ENCODE data around the gene LPAR2.

LPAR2 gene

DNA sequence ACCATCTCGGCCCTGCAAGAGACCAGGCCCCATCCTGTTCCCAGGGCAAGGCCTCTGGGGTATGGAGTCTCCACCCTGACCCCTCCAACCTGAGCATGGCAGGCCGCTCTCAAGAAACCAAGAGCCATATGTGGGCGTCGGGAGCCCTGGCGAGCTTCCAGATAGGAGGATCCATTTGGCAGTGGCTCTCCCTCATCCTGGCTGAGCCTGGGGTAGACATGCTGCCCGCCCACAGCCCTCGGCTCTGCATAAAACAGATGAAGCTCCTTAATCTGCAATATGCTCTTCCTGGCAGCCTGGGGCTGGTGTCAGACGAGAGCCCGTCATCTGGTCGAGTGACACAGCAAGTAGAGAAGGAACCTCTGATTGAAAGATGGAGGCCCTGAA lies 29.4 kb upstream of the LPAR2 start:
- TF ChIP-seq, protein P1, sequence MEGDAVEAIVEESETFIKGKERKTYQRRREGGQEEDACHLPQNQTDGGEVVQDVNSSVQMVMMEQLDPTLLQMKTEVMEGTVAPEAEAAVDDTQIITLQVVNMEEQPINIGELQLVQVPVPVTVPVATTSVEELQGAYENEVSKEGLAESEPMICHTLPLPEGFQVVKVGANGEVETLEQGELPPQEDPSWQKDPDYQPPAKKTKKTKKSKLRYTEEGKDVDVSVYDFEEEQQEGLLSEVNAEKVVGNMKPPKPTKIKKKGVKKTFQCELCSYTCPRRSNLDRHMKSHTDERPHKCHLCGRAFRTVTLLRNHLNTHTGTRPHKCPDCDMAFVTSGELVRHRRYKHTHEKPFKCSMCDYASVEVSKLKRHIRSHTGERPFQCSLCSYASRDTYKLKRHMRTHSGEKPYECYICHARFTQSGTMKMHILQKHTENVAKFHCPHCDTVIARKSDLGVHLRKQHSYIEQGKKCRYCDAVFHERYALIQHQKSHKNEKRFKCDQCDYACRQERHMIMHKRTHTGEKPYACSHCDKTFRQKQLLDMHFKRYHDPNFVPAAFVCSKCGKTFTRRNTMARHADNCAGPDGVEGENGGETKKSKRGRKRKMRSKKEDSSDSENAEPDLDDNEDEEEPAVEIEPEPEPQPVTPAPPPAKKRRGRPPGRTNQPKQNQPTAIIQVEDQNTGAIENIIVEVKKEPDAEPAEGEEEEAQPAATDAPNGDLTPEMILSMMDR (conservative IDR thresholded peaks at IDR 0.05; ENCODE audit: low read depth, low read length): no peak
- no peak for DNase-seq (ENCODE audit: low read depth)
- no peak overlapping the region for H3K4me3 ChIP-seq (ENCODE audit: low read depth, low read length)

DNA sequence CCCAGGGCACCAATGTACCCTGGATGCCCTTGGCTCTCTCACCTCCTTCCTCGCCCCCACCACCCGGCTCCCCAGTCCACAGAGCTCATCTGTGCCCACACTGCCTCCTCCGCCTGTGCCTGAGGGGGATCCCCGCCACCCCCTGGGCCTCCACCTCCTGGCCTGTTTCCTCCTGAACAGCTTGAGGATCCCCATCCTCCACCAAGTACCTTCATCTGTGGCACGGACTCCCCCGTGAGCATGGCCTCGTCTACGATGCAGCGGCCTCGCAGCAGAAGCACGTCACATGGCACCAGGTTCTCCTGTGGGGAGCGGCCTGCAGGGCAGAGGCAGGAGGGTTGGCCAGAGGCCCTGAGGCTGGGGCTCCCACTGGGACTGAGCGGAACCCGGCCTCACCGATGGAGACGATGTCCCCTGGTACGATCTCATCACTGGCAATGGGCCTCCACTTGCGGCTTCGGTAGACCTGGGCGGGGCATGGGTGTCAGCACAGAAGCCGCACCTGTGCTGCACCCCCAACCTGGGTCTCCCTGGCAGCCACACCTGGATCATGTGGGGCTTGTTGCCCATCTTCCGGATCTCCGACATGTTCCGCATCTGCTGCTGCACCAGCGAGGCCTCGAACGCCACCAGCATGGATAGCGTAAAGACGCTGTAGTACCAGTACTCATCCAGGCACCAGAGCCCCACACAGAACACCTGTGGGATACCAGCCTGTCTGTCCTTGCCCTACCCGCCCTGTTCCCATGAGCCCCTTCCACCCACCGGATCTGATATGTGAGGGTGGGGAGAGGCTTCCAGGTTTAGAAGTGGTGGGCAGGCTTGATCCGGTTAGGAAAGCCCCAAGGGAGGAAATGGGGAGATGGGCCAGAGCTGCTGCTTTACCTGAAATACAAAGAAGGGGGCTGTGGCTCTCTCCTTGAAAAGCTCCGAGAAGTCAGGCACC lies 28.7 kb upstream of the LPAR2 start:
- TF ChIP-seq, protein P1 (conservative IDR thresholded peaks at IDR 0.05; ENCODE audit: low read depth, low read length): no peak

DNA sequence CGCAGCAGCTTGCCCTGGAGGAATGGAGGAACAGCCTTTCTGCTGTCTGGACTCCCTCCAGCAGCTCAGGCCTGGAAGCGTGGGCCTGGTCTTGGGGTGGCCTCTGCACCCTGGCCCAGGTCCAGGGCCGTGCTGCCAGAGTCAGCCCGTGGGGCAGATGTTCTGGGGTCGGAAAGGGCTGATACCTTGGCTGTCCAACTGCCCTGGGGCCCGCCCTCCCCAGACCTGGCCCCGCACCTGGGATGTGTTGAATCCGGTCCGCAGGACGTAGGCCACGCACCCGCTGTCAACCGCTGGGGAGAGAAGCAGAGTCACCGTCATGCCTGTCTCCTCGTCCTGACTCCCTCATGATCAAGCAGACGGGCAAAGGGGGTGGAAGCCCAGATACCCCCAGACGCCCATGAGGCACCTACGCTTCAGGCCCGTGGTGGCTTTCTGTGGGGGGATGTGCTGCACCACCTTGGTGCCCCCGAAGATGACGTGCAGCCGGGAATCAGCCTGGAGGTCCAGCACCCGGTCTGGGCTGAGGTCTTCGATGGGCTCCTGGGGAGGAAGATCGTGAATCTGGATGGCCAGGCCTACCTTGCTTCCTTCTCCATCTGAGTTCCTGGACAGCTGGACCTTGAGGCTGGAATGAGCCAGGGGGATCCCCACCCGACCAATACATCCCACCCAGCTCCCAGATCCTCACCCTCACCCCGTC lies 27.8 kb upstream of the LPAR2 start:
- no peak overlapping the region for H3K4me3 ChIP-seq (ENCODE audit: low read depth, low read length)
- TF ChIP-seq, protein P1 (conservative IDR thresholded peaks at IDR 0.05; ENCODE audit: low read depth, low read length): no peak
- no peak for DNase-seq (ENCODE audit: low read depth)

More for the DNA sequence above, 28.7 kb upstream of the LPAR2 start:
- H3K4me3 ChIP-seq (ENCODE audit: low read depth, low read length): no peak overlapping the region
- no peak for DNase-seq (ENCODE audit: low read depth)

DNA sequence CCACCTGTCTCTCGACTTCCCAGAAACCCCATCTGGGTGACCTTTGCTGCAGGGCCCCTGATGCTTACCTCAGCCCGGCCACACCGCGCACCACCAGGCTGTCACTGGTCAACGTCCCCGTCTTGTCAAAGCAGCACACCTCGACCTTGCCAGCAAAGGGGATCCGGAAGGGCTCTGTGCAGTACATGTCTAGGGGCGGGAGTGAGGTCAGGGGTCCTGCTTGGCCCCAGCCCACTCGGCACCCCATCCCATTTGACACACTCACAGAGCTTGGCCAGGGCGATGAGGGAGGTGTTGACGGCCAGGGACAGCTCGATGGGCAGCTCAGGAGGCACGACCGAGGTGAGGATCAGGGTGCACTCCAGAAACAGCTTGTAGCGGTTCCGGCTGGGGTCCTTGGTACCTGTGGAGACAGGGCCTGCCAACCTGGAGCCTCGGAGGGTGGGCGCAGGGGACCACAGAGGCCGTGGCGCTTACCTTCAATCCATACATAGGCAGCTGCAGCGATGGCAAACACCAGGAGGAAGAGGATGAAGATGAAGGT lies 27.1 kb upstream of the LPAR2 start:
- H3K4me3 ChIP-seq (ENCODE audit: low read depth, low read length): no peak overlapping the region
- no peak for DNase-seq (ENCODE audit: low read depth)
- TF ChIP-seq, protein P1 (conservative IDR thresholded peaks at IDR 0.05; ENCODE audit: low read depth, low read length): no peak

DNA sequence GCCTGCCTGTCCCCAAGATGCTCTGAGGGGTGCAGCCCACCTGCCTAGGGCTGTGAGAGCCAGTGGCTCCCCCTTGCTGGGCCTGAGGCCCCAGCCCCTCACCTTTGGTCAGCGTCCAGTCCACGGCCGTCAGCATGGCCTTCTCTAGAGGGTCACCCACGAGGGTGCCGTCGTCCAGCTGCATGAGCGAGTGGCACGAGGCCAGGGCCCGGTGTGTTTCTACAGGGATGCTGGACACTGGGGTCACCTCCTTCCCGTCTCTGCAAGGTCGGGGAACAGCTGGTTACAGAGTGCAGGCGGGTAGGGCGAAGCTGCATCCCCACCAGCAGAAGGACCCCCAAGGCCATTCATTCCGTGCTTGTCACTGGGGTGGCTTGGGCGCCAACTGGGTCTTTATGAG lies 26.4 kb upstream of the LPAR2 start:
- TF ChIP-seq, protein P1 (conservative IDR thresholded peaks at IDR 0.05; ENCODE audit: low read depth, low read length): no peak
- no peak overlapping the region for H3K4me3 ChIP-seq (ENCODE audit: low read depth, low read length)
- no peak for DNase-seq (ENCODE audit: low read depth)

DNA sequence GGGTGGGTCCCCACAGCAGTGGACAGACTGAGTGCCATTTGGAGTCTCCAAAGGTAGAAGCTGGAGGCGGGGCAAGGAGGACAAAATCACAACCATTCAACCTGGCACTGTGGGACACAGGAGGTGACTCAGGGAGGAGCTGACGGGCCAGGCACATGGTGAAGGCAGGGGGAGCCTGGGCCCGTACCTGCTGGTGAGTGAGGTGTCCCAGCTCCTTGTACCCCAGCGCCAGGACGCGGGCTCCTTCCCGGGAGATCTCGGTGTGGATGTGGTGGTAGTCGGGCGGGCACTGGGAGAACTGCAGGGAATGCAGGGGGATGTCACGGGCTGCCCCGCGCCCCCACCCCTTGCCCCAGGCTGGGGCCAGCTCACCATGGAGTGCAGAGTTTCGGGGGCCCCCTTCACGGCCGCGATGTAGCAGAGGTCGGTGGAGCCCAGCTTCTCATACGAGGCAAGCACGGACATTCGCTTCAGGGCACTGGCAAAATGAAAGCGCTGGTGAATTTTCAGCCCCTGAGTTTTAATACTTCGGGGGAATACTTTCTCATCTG lies 25.7 kb upstream of the LPAR2 start:
- no peak for DNase-seq (ENCODE audit: low read depth)

More for the DNA sequence above, 25.7 kb upstream of the LPAR2 start:
- no peak overlapping the region for H3K4me3 ChIP-seq (ENCODE audit: low read depth, low read length)
- TF ChIP-seq, protein P1 (conservative IDR thresholded peaks at IDR 0.05; ENCODE audit: low read depth, low read length): no peak
